ENCODE data around the gene IAH1. TPM values are rescaled to one million over a fixed set of nuclear protein-coding genes. Genes with fewer than 3 reads are reported as not detected.
A peak's percentile ranks its signal among the peaks of the same experiment; 100 is the strongest.

Gene IAH1
- total and polyA plus RNA-seq, 9 of the 15 experiments (the other 6 are each of a cell fraction or from before 2014, with no cell fraction given), result 0.04 to 19.3 (median 0.36) TPM; not detected in 3

DNA sequence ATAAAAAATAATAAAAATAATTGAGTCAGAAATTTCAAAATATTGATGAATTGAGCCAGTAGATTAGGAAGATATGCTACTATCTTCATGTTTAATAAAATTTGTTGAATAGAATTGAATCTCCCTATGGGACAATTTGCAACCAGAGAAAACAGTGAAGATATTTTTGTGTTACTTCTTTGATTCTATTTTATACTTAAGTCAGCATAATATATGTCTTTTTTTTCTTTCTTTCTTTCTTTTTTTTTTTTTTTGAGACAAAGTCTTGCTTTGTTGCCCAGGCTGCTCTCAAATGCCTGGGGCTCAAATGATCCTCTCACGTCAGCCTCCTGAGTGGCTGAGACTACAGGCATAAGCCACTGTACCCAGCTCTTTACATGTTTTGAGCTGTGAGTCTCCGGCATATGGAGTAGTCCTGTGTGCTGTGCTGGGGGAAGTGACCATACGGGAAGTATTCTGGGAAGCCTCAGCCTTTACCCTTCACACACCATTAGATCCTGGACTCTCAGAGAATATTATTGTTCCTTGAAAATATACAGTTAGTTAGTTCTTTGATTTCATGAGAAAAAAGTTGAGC is 13.8 kb upstream of the IAH1 start (continued):
- TF ChIP-seq, protein P1, sequence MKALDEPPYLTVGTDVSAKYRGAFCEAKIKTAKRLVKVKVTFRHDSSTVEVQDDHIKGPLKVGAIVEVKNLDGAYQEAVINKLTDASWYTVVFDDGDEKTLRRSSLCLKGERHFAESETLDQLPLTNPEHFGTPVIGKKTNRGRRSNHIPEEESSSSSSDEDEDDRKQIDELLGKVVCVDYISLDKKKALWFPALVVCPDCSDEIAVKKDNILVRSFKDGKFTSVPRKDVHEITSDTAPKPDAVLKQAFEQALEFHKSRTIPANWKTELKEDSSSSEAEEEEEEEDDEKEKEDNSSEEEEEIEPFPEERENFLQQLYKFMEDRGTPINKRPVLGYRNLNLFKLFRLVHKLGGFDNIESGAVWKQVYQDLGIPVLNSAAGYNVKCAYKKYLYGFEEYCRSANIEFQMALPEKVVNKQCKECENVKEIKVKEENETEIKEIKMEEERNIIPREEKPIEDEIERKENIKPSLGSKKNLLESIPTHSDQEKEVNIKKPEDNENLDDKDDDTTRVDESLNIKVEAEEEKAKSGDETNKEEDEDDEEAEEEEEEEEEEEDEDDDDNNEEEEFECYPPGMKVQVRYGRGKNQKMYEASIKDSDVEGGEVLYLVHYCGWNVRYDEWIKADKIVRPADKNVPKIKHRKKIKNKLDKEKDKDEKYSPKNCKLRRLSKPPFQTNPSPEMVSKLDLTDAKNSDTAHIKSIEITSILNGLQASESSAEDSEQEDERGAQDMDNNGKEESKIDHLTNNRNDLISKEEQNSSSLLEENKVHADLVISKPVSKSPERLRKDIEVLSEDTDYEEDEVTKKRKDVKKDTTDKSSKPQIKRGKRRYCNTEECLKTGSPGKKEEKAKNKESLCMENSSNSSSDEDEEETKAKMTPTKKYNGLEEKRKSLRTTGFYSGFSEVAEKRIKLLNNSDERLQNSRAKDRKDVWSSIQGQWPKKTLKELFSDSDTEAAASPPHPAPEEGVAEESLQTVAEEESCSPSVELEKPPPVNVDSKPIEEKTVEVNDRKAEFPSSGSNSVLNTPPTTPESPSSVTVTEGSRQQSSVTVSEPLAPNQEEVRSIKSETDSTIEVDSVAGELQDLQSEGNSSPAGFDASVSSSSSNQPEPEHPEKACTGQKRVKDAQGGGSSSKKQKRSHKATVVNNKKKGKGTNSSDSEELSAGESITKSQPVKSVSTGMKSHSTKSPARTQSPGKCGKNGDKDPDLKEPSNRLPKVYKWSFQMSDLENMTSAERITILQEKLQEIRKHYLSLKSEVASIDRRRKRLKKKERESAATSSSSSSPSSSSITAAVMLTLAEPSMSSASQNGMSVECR (CRISPR knock-in tag; IDR thresholded peaks at IDR 0.05), result no peak
- TF ChIP-seq ELF2 (CRISPR knock-in tag; IDR thresholded peaks at IDR 0.05) (no peak), IFI16 (CRISPR knock-in tag; IDR thresholded peaks at IDR 0.05) (no peak), C11orf30 (IDR thresholded peaks at IDR 0.05; ENCODE audit: low read depth) (peak; percentile 59; the same call in 1 of the 2 replicates), MAFG (tag; conservative IDR thresholded peaks at IDR 0.05) (peak; percentile 26; the same call in 1 of the 2 replicates), ZNF316 (IDR thresholded peaks at IDR 0.05) (peak; percentile 86), EZH2 (IDR thresholded peaks at IDR 0.05; ENCODE audit: borderline replicate concordance, low read depth, low read length) (no peak), ZKSCAN8 (CRISPR knock-in tag; IDR thresholded peaks at IDR 0.05) (no peak)

Measured in K562 (cell line).